NCI-H226 (cell line): ENCODE data around the gene CDH12.
"Not testable (repeated sequence)": the region's sequence is repeated elsewhere in the genome, so short reads cannot be mapped to it uniquely, and the experiment has no call there.

Experiments
- DNase-seq: peaks from one replicate; pipeline ENCODE4 v3.0.0-alpha.2; 2015

Gene CDH12

DNA sequence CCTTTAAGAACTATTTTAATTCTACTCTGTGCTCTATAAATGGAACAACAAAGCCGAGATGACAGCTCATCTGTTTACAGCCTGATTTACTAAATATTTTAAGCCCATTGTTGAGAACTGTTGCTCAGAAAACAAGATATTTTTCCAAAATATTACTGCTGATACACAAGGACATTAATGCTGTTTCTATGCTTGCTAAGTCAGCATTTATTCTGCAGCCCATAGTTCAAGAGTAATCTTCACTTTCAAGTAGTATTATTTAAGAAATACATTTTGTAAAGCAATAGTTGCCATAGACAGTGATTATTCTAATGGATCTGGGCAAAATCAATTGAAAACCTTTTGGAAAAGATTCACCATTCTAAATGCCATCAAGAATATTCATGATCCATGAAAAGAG is 208.3 kb downstream of the CDH12 start:
- DNase-seq, result no peak

DNA sequence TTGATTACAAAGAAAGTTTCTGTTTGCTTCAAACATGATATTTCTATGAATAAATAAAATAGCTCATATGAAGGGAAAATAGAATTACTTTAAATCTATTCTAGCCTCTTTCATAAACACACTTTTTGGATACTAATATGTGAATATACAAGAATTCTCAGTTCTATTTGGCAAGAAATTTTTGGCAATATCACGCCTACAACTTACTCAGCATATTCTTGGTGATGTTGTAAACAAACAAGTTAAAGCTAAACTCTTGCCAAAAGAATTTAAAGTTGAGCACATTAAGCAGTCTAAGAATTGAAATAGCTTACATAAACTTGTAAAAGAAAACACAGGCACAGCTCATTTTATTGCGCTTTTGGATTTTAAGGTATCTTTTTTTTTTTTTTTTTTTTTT is 209.8 kb downstream of the CDH12 start:
- DNase-seq, result no peak

DNA sequence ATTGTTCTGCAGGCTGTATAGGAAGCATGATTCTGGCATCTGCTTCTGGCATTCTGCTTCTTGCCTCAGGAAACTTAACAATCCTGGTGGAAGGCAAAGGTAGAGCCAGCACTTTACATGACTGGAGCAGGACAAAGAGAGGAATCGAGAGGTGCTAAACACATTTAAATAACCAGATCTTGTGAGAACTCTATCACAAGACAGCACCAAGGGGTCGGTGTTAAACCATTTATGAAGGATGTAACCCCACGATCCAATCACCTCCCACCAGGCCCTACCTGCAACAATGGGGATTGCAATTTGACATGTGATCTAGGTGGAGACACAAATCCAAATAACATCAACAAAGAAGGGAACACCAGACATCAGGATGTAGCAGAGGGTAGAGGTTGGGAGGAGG is 221.5 kb downstream of the CDH12 start:
- no peak for DNase-seq

DNA sequence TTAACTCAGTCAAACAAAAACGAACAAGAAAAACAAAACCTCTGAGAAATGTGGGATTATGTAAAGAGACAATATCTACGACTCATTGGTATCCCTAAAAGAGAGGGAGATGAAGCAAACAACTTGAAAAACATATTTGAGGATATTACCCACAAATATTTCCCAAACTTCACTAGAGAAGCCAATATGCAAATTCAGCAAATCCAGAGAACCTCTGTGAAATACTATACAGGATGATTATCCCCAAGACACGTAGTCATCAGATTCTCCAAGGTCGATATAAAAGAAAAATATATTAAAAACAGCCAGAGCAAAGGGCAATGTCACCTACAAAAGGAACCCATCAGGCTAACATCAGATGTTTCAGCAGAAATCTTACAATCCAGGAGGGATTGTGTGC is 226.1 kb downstream of the CDH12 start:
- DNase-seq, result no peak

DNA sequence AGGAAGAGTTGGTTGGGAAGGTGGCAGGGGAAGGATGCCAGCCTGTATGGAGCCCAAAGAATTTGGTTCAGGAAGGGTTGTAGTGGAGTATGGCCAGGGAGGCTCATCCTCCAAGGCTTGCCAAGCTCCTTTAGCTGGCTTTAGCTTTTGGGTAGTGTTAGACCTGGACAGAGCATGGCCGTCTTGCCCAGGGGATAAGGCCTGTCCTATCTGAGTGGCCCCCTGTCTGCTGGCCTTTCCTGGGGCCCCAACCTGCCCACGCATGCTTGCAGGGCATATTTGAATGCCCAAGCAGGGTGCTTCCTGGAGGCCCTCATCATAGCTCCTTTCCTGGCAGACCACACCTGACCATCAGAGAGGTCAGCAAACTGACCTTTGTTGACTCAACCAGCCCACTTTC is 227.7 kb downstream of the CDH12 start:
- no peak for DNase-seq

DNA sequence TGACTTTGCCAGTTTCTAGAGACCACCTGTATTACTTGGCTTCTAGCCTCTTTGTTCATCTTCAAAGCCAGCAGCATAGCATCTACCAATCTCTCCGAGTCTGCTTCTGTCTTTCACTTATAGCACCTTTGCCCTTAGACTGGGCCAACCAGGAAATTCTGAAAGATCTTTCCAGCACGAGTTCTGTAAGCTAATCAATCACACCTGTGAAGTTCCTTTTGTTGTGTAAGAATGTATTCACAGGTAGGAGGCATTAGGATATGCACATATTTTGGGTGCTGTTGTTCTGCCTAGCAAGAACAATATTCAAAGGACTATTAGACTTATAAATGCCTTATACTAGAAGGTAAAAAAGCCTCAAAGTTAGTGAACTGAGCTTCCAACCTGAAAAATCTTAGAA is 232.1 kb downstream of the CDH12 start:
- no peak for DNase-seq

DNA sequence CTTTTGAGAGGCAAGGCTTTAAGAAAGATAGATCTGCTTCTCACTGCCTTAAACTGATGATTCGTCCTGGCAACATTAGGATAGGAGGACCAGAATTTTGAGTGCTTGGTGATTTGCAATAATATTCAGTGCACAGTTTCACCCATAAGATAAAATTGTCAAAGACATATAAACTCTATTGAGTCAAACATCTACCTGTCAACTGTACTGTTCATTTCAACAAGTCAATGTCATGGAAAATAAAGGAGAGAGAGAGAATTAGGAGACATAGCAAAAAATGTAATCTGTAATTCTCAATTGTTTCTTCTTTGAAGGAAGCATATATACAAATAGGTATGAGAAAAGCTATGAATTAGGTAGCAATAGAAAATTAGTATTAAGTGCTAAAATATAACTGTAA is 237.2 kb downstream of the CDH12 start:
- no peak for DNase-seq

DNA sequence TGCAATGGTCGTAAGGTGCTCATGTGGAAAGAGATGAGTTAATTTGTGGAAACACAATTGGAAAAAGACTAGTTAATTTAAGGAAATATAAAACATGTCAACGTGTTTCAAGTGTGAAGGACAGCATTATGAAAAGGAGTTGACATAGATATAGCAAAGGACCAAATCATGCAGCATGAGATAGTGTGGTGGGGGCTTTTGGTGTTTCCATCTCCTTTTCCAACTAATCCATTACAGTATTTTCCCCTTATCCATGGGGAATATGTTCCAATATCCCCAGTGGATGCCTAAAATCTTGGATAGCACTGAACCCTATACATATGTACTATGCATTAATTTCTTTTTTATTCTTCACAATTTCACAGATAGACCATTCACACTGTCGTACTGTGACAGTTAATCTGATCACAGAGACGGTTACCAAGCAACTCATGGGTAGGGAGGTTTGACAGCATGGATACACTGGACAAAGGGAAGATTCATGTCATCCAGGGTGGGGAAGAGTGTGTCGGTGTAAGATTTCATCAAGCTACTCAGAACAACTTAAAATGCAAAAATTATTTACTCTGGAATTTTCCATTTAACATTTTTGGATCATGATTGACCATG is 238.6 kb downstream of the CDH12 start:
- DNase-seq, result no peak

DNA sequence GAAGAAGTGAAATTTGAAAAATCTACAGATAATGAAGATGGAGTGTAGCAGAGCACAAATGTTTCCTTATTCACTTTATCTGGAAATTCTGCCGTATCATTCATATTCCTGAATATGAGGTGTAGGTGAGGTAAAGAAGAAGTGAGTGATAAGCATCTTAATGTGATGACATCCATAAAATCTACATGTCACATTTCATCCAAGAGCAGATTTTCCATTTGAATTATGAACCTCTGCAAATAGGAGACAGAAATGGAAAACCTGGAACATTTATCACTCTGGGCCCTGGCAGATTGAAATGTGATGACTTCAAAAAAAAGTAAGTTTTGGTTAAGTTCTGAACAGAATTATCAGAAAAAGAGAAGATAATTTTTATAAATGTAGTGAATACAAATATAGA is 240.2 kb downstream of the CDH12 start:
- DNase-seq, result no peak

DNA sequence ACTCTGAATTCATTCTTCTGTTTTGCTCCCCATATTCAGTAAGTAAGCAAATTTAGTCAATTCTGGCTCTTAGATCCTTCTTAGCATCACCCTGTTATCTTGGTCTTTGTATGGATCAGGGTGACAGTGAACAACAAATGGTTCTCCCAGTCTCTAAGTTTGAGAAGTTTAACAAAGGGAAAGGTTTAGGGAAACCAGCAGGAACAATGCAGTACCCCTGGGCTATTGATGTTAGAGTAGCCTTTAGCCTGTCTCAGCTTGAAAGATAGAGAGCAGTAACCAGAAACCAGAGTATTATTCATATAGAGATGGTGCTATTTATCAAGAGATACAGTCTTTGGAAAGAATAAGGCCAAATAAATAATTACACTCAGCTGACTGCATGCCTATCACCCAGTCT is 241.8 kb downstream of the CDH12 start:
- DNase-seq, result no peak

DNA sequence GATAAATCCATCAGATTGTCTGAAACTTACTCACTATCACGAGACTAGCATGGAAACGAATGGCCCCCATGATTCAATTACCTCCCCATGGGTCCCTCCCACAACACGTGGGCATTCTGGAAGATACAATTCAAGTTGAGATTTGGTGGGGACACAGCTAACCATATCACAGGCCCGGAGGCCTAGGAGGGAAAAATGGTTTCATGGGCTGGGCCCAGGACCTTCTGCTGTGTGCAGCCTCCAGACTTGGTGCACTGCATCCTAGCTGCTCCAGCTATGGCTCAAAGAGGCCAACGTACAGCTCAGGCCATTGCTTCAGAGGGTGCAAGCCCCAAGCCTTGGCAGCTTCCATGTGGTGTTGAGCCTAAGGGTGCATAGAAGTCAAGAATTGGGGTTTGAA is 245.6 kb downstream of the CDH12 start:
- DNase-seq, result not testable (repeated sequence)

DNA sequence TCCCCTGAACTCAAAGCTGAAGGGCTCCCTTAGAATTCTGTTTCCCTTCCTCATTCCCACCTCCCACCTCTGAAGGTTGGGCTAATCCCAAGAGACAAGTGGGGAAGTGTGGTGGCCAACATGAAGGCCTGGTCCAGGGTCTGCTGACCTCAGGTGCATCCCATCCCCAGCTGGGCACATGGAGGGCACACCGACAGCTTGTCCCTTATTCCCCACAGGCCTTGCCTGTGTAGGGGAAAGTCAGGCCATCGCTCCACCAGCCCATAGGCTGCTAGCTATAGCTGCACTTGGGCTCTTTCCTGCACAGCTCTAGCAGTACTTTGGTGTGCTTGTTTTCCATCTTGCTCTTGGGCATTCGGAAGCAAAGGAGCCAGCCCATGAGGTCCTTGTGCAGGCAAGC is 247.7 kb downstream of the CDH12 start:
- no peak for DNase-seq

DNA sequence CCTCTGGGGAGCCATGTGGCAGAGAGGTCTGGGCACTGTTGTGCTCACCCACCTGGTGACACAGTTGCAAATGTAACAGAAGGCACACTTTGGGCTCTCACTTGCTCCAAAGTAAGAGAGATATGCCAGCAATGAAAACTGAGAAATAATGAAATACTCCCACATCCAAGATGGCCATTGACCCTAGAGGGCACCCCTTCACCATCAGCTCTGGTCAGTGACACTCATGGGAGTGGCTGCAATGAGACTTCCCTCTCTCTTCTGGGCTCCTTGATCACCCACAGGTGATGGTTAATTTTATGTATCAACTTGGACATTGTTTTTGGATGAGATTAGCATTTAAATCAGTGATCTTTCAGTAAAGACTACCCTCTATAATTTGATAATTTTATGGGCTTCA is 248.4 kb downstream of the CDH12 start:
- DNase-seq, result no peak

DNA sequence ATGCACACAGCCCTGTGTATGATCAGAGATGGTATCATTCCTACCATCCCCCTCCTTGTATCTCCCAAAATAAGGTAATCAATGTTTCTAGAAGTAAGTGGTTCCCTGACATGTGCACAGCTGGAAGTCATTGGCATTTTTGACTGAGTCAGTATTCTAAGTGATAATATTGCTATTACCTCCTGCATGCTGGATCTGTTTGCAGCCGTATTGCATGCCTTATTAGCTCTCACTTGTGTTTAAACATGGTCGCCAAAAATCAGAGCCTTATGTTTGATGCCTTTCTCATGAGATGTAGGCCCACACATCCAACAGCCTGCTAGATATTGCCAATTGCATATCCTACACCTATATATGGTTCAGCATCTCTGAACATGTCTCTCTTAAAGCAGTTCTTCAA is 254.3 kb downstream of the CDH12 start:
- no peak for DNase-seq

DNA sequence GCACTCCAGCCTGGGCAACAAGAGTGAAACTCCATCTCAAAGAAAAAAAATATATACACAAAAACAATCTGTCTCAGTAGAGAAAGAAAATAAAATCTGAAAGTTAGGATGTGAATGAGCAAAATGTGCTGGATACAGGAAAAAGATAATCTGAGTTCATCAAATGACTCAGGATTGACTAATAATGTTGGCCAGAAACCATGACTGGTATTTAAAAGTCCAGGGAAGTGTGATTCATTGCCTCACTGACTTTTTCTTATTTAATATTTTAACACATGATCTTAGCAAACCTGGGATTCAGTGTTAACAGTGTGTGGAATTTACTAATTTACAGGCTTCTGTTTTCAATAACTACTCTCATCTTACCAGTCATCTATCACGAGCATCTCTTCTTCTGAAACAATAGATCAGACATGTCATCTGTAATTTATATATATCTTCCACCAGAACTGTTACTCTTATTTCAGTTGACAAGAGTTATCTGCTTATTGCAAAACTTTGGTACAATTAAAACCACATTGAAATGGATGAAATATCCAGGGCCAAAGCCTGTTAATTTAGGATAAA is 256.7 kb downstream of the CDH12 start:
- DNase-seq, result peak; percentile 86

DNA sequence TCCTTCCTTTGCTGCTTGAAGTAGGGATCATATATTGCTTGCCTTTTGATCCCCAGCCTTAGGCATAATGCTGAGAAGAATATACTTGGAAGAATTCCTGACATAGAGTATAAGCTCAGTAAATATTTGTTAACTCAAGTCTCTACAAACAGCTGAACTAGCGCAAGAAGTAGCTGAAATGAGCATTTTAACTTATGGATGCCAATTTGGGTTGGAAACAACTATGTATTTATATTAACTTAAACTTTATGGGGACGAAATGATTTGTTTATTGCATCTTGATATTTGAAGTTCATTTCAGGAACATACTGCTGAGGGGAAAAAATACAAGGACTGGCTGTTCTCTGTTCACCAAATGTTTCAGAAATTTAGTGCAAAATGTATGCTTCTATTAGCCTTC is 258.7 kb downstream of the CDH12 start:
- no peak for DNase-seq

DNA sequence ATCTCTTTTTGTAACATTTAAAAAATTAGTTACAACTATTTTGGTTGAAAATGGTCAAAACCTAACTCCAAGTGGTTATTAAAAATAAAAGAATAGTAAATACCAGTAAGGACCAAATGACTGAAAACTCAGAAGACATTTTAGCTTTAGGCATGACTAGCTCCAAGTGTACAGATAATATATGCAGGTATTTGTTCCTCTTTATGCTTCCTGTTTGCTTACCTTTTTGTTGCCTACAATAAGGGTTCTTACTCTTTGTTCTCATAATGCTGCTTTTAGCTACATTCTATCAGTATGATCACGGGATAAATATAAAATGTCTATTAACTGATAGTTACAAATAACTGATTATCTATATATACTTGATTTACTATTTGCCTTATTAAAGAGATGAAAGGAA is 259.6 kb downstream of the CDH12 start:
- no peak for DNase-seq

DNA sequence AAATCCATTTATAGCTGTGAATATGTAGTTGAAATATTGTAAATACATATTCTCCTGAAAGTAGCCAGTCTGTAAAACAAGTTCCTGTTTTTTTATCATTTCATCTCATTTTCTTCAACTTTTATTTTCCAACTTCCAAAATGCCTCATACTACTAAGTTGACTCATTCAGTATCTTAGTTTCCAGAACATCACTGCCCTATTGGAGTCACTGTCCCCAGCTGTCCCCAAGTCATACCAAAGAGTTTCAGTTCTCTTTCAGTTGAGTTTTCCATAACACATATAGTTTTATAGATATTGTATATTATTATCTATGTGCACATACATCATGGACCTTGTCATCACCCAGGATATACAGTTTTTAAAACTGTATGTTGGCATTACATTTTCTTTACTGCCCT is 261.7 kb downstream of the CDH12 start:
- no peak for DNase-seq

DNA sequence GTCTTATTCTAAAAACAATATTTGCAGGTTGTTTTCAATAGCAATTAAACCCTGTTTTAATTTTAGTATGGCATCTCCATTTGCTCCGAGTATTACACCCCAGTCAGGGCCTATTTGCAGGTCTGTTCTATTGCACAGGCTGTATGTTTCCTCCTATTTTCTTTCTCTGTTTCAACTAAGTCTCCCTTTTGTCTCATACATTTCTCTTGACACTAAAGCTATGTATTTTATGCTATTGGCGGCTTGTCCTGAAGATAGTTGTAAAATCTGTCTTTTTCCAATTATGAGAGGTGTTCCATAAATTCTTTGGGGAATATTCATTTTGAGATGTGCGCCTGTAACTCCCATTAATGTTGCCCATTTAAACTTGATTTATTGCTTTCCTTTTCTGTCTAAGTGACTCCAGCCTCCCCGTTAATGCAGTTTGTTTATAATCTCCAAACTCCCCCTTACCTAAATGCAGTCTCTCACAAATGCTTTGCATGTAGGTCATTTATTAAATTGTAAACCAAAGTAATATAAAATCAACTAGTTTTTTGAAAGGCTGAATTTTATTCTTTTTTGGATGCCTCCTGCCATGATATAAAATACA is 262.4 kb downstream of the CDH12 start:
- no peak for DNase-seq

DNA sequence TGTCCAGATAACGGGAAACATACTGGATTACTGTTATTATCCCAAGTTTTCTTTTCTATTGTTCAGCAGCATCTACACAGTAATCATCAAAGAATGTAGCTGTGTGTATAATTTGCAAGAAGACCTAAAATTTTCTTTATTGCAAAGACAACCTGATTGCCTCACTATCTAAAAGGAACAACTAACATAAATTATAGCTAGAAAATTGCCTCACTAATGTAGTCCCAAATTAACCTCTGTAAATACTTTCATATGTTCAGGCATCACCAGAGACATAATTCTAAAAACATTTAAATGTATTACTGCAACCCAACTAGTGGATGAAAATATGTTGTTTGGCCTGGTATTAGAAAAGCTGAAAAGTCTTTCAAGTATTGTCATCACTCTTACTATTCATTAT is 275.4 kb downstream of the CDH12 start:
- no peak for DNase-seq

DNA sequence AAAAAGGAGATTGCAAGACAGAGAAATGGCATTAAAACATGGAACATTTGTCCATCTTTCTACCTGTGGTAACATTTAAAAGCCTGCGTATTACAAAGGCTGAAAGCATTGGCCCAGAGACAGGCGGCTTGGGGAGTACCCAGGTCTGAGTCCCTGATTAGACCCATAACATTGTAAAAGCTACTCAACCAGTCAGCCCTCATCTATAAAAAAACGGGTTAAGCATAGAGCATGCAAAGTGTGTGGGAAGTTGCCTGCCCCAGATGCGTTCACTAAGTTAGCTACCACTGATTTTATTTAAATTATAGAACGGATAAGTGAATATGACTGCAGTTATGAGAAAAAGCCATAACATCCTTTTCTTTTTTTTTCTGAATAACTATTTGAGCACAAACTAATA is 276.1 kb downstream of the CDH12 start:
- no peak for DNase-seq

DNA sequence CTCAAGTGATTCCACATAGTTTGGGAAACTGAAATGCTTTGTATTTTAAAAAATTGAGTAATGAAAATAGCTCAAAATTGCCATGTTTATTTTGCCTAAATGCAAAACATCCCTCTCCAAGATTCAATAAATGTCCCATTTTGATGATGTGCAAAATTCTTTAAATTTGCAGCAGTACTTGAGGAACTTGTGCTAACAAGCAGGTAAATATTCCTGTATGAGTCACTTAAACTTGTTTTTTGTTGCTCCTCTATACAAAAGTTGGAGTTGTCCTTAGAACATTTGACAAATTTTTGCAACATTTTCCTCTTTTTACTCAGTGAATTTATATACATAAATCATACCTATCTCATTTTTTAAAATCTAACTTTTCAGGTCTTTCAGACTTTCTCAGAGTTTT is 280.2 kb downstream of the CDH12 start:
- DNase-seq, result no peak

DNA sequence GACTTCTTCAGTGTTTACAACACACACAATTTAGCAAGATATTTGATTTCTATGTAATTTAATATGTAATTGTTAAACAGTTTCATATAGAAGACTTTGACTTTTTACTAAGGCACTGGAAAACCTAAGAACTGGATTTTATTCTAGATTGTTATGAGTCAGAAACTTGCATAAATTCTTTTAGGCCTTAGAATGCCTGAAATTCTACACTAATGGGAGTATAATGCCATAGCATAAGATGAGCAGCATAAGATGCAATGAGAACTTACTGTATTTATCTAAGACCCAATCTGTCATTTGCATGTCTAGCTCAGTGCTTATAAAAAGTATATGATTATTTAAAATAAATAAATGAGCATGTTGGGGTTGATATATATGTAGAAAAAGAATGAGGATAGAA is 285.2 kb downstream of the CDH12 start:
- peak; percentile 9 for DNase-seq

DNA sequence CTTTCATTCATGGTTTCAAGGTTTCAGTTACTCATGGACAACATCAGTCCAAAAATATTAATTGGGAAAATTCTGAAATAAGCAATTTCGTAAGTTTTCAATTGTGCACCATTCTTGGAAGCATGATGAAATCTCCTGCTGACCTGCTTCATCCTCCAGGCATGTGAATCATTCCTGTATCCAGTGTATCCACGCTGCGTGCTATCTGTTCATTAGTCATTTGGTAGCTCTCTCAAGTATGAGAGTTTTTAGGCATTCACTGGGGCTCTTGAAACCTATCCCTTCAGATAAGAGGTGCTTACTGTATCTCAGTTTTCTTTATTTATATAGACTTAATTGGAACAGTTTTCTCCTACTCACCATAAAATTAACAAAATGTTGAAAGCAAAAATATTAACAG is 293.0 kb downstream of the CDH12 start:
- peak; percentile 97 for DNase-seq

DNA sequence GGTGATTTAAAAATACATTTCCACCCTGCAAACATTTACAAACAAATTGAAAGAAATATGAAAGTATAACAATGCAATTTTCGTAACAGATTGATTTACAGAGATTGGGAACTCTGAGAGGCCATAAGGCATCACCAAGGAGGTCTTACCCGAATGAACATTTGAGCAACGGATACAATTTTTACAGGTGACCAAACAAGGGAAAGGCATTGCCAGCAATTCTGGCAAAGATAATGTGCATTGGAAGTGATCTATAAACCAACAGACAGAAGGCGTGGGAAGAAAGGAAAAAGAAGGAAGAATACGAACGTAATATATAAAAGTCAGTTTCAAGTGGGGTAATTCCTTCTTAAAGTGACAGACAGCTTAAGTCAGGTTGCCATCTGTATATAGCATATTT is 295.9 kb downstream of the CDH12 start:
- DNase-seq, result no peak
